Activated T-helper 1 cell treated with Interleukin-2 at 50 U/mL for 16 hours (primary cell): ENCODE results near the gene LRP5.
"Not testable (repeated sequence)": the region's sequence is repeated elsewhere in the genome, so short reads cannot be mapped to it uniquely, and the experiment has no call there.

Experiments
- DNase-seq: peaks from one replicate; pipeline ENCODE4 v3.0.0-alpha.2; 2020; ENCODE audit warnings: low read depth

LRP5 gene

DNA sequence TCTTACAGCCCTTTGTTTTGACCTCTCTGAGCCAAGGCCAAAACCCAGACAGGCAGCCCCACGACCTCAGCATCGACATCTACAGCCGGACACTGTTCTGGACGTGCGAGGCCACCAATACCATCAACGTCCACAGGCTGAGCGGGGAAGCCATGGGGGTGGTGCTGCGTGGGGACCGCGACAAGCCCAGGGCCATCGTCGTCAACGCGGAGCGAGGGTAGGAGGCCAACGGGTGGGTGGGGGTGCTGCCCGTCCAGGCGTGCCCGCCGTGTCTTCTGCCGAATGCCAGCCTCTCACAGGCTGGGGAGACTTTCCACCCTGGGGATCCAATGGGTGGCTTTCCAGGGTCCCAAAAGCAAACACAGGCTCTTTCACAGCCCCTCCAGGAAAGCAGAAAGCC lies 111.1 kb downstream of the LRP5 start:
- DNase-seq, result no peak

- DNase-seq, result no peak
Measured at GRCh38 chr11:68424101-68424632, 111.8 kb downstream of the LRP5 start.

DNA sequence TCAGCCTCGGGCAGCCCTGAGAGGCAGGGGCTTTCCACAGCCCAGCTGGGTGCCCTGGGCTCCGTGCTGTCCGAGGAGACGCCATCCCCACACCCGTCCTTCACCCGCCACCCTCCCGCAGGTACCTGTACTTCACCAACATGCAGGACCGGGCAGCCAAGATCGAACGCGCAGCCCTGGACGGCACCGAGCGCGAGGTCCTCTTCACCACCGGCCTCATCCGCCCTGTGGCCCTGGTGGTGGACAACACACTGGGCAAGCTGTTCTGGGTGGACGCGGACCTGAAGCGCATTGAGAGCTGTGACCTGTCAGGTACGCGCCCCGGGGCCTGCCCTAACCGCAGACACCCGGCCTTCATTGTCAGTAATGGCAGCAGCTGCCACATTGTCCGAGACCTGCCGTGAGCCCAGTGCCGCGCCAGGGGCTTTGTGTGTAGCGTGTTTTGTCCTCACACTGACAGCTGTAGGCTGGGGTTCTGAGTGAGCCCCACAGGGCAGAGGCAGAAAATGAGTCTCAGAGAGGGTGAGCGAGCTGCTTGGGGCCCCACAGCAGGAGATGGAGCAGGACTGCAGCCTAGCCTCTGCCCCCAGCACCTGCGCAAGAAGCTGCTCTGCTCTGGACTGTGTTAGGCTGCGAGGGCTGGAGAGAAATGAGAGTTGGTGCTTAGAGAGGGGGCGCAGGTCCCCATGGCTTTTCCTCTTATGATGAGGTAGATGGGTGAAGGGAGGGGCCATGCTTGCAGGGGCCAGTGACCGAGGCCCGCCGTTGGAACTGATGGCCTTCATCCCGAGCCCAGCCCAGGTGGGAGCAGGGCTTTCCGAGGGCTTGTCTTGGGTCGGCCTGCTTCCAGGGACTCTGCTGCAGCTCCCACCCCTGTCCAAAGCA lies 112.8 kb downstream of the LRP5 start:
- DNase-seq, result no peak

DNA sequence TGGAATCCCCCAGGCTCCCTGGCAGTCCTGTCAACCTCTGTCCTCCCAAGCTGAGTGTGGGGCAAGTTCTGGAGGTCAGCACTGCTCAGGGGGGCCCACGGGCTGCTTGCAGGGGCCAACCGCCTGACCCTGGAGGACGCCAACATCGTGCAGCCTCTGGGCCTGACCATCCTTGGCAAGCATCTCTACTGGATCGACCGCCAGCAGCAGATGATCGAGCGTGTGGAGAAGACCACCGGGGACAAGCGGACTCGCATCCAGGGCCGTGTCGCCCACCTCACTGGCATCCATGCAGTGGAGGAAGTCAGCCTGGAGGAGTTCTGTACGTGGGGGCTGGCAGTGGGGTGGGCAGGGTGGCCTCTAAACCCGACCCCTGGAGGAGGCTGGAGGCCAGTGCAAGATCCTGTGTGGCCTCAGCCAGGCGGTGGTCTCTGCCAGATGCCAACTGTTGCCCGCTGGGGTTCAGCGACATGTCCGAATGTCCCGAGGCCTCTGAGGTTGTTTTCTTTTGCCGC lies 113.5 kb downstream of the LRP5 start:
- DNase-seq, result no peak

- no peak for DNase-seq
Measured at GRCh38 chr11:68429661-68430060, 117.3 kb downstream of the LRP5 start.

DNA sequence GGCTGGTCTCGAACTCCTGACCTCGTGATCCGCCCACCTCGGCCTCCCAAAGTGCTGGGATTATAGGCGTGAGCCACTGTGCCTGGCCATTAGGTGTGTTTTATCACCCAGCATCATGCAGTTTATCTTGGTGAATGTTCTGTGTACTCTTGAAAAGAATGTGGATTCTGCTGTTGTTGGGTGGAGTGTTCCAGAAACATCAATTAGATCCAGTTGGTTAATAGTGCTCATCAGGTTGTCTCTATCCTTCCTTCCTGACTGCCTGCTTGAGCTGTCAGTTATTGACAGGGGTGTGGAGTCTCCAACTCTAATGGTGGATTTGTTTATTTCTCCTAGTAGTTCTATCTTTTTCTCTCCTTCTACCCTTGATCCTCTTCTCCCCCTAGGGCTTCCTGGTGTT lies 118.0 kb downstream of the LRP5 start:
- DNase-seq, result no peak

- DNase-seq, result no peak
Measured at GRCh38 chr11:68430801-68431200, 118.4 kb downstream of the LRP5 start.

DNA sequence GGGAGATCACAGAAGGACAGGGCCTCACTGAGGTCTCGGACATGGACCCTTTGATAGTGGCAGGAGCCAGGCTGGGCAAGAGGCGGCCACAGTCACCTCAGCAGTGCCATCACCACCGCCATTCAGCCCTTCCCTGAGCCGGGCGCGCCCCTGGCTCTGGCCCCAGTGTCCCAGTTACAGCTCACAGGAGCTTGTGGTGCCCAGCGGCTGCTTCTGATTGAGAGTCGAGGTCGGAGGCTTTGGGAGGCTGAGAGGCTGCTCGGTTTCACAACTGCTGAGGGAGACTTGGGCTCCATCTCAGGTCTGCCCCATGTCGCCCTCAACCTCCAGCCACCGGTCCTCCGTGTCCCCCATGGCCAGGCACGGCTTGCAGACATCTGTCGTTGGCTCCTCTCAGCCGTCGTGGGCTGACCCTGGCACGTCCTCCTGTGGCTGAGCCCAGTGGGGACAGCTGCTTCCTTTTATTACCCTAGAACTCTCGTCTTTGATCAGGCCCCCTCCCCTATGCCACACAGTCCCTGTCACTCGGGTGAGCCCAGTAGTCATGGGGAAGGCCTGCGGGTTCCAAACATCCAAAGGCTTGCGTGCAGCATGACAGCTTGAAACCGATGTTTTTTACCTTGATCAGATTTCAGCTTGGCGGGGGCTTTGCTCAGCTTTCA lies 119.7 kb downstream of the LRP5 start:
- no peak for DNase-seq

GRCh38 chr11:68432874-68433273 lies 120.5 kb downstream of the LRP5 start:
- DNase-seq, result no peak

DNA sequence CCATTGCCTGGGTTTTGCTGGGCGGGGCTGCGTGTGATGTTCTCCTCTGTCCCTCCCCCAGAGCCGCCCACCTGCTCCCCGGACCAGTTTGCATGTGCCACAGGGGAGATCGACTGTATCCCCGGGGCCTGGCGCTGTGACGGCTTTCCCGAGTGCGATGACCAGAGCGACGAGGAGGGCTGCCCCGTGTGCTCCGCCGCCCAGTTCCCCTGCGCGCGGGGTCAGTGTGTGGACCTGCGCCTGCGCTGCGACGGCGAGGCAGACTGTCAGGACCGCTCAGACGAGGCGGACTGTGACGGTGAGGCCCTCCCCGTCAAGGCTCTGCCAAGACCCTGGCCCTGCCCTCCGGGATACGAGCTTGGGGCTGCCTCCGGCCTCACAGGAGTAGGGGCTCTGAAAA lies 121.2 kb downstream of the LRP5 start:
- no peak for DNase-seq

GRCh38 chr11:68434159-68434558 lies 121.8 kb downstream of the LRP5 start:
- DNase-seq, result not testable (repeated sequence)

- no peak for DNase-seq
Measured at GRCh38 chr11:68436162-68436888, 123.9 kb downstream of the LRP5 start.

GRCh38 chr11:68436985-68437926 lies 124.9 kb downstream of the LRP5 start:
- no peak for DNase-seq

- no peak for DNase-seq
Measured at GRCh38 chr11:68437927-68438657, 125.7 kb downstream of the LRP5 start.

GRCh38 chr11:68438658-68439259 lies 126.4 kb downstream of the LRP5 start:
- no peak for DNase-seq

- DNase-seq, result no peak
Measured at GRCh38 chr11:68439355-68440065, 127.1 kb downstream of the LRP5 start.

DNA sequence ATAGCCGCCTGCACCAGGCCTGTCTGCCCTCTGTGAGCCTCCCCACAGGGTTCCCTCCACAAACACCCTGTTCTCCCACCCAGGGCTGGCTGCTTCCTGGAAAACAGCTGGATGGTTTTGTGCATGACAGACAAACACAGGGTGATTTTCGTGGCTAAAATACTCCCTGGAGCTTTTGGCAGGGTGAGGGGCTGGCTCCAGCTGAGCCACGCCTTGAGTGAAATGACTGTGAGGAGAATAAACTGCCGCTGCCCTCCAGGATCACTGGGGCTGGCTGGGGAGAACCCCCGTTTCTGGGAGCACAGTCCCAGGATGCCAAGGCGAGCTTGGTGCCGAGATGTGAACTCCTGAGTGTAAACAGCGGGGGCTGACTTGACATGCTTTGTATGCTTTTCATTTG lies 127.8 kb downstream of the LRP5 start:
- DNase-seq, result no peak

DNA sequence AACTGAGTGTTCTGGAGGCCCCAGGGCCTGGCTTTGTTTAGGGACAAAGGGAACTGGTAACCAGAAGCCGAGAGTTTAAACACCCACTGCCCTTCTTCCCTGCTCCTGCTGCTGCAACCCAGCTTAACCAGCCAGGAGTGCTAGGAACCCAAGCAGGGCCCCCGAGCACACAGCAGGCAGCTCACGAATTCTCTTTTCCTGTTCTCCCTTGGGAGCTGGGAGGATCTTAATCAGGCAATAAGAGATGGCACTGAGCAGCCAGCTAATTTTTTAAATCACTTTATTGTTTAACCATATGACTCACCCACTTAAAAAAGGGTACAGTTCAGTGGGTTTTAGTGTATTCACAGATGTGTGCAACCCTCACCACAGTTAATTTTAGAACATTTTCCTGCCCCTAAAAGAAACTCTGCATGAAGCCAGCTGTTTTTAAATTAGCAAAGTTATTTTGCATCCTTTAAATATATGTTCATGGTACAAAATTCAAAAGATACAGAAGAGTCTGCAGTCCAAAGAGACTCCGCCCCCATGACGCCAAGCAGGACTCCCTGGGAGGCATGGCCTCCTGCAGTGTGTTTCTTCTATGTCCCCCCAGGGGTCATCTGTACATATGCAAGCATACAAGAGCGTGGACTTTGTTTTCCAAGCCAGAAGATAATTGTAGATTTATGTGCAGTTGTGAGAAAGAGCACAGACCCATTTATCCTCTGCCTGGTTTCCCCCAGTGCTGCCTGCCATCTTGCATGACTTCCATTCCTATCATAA lies 129.3 kb downstream of the LRP5 start:
- DNase-seq, result no peak

DNA sequence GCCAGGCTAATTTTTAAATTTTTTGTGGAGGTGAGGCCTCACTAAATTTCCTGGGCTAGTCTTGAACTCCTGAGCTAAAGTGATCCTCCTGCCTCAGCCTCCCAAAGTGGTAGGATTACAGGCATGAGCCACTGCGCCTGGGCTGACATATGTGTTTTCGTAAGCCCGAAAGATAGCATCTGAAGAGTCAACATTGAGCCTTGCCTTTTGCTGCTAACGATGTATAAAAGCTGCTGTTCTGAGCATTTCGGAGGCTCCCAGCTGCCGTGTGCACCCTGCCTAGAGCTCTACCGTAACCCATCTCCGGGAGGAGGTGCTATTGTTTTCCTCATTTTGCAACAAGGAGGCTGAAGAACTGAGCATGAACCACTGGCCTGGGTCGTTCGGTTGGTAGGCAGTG lies 130.0 kb downstream of the LRP5 start:
- no peak for DNase-seq
